Ramos (cell line): Measurements from ENCODE around the gene TDRD9.

Experiments
- in situ Hi-C: fragments of 300-500 bp; cut with MboI; formaldehyde crosslinking; loops from one replicate; pipeline ENCODE4 v1.14.3; 2022; ENCODE audit warnings: low sequenced_read_pairs; ENCODE audit not compliant: unreplicated experiment

The TDRD9 gene

DNA sequence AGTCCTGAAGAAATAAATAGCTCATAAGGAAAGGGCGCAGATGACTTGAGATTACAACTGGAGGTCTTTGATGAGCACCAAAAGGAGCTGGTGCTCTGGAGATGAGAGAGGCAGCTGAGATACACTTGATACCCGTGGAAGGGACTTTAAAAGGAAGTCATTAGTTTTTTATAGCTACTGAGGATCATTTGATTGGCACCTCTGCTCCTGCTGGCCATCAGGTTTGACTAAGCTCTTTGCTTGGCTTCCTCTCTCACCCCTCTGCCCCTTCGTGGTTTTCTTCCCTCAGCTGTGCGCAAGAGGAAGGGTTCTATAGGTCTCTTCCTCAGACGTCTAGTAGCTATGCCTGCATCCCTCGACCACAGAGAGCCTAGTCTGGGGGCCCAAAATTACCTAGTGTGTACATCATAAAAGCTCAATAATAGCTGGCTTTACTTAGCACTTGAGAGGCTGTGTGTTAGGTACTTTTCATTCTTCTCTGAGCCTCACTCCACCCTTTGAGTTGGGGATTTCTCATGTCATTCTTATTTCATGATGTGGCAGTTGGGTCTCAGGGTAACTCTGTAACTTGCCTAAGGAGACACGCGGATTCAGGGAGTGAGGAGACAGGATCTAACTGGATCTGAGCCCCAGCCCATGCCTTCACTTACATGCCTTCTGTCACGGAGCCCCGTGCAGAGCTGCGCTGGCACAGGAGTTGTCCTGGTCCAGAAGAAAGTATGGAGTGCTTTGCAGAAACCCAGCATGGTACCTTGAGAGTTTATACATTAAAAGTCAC lies 88.8 kb downstream of the TDRD9 start:
- in situ Hi-C loops = no loop called here

GRCh38 chr14:104019029-104019428 lies 90.8 kb downstream of the TDRD9 start:
- in situ Hi-C loops = no loop called here

- in situ Hi-C loops = no loop called here
Observed at GRCh38 chr14:104019806-104020205, 91.5 kb downstream of the TDRD9 start.

DNA sequence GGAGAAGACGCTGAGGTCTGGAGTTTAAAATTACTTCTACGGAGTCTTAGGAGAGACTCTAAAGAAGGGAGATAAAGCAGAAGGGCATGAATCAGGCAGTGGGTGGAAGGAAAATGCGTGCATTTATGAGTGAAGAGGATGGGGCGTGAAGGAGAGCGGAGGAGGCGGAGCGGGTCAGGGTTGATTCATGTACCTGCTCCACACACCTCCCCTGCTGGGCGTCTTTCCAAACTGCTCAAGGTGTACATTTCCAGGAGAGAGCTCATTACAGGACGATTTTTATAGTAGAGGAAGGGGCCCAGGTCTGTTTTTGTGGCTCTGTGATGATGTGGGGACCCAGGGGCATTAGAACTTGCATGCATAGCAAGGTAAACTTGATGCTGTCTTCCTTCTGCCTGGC lies 92.2 kb downstream of the TDRD9 start:
- in situ Hi-C loops = no loop called here

- in situ Hi-C loops = no loop called here
Observed at GRCh38 chr14:104023325-104024055, 95.2 kb downstream of the TDRD9 start.

DNA sequence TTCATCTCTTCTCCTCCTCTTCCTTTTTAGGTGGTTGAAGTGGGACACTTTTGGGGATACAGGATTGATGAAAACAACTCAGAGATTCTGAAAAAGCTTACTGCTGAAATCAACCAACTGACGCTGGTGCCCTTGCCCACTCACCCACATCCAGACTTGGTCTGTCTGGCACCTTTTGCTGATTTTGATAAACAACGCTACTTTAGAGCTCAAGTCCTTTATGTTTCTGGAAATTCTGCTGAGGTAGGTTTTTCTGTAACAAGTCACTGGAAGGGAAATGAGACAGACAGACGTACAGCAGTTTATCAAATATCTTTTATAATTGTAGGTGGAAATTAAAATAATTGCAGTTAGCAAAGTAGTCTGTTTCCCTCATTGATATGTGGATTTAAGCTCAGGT lies 97.3 kb downstream of the TDRD9 start:
- in situ Hi-C loops = no loop called here

- in situ Hi-C loops = no loop called here
Observed at GRCh38 chr14:104026024-104026423, 97.8 kb downstream of the TDRD9 start.

GRCh38 chr14:104030958-104031357 lies 102.7 kb downstream of the TDRD9 start:
- in situ Hi-C loops = no loop called here

DNA sequence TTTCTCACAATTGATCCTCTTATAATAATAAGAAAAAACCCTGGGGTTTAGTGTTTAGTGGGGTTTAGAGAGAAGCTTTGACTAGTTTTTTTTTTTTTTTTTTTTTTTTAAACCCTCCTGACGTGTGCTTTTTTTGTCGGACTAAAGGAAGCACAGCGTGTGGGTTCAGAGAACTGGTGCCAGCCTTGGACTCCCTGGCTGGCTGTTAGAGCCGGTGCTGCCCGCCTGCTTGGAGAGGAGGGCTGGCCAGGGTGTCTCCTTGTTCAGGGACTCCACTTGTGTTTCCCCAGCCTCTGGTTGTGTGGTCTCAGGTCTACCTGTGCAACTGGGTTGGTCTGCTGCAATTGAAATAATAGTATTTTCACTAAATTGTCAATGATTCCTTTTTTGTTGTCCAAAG lies 103.1 kb downstream of the TDRD9 start:
- in situ Hi-C loops = no loop called here

DNA sequence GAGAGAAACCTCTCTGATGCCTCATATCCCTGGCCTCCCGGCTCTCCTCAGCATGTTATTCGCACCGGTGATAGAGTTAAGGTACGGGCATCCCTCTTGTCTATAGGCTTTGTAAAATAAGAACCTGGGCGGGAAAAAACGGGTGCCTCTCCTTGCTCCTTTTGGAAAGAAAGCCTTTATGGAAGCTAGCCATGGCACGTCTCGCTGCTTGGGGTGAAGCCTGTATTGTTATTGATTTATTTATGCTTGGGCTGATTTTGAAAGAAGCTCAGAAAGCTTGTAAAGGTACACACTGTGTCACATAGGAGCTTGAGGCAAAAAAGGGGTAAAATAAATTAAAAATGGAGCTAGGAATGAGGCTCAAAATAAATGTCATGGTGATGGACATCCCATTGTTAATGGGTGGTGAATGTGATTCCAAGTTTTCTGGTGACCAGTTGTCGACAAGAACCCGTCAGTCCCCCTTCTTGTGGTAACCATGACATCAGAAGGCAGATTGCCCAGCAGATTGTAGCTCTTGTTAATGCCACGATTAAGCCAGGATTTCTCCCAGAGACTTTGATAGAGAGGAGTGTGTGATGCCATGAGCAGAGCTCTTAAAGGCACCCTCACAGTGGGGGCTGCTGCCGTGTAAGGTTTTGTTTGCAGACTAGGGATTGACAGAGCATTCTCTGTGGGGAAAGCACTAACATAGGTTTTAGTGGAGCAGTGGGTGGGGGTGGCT lies 106.9 kb downstream of the TDRD9 start:
- in situ Hi-C loops = no loop called here

DNA sequence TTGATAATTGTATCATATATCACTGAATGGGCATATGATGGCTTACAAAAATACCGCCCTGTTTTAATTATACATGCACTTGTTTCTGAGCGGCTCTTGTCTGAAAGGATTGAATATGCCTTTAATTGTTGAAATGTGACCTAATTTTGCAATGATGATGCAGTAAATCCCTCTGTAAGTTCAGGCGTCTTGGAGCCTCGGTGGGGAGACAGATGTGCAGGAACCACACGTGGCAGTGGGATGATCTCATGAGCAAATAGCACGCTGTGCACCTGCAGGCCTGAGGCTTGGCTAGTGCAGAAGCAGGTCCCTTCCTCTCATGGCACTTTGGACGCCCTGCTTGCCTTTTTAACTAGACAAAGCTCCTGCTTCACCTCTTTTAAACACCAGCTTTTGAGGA lies 108.0 kb downstream of the TDRD9 start:
- in situ Hi-C loops = no loop called here

- in situ Hi-C loops = no loop called here
Observed at GRCh38 chr14:104037074-104037473, 108.8 kb downstream of the TDRD9 start.

GRCh38 chr14:104037903-104038302 lies 109.6 kb downstream of the TDRD9 start:
- in situ Hi-C loops = no loop called here

DNA sequence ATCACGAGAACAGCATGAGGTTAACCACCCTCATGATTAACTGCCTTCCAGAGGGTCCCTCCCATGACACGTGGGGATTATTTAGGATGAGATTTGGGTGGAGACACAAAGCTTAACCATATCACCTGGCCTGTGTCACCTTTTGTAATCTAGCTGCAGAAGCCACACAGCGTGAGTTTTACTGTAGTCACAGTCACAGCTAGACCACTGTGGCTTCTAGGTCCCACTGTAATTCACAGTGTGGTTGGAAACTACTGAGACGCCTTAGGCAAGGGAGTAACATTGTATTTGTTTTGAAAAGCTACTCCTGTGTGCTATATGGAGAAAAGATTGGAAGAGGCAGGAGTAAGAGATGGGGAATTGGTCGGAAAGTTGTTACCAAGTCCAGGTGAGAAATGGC lies 111.0 kb downstream of the TDRD9 start:
- in situ Hi-C loops = no loop called here

DNA sequence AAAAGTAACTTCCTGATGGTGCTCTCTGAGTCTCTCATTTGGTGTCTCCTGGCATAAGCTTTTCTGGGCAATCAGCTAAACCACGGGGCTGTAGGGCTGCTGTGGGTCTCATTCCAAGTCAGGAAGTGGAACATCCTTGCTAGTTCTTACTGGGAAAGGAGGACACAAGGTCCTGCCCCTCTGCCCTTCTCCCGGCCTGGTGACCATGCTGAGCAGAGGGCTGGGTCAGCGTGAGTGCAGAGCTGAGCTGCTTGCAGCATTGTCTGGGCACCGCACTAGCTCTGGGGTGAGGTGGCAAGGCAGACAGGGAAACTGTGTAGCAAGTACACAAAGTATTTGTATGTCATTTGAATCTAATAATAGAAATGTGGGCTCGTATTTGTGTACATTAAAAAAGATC lies 112.3 kb downstream of the TDRD9 start:
- in situ Hi-C loops = no loop called here

DNA sequence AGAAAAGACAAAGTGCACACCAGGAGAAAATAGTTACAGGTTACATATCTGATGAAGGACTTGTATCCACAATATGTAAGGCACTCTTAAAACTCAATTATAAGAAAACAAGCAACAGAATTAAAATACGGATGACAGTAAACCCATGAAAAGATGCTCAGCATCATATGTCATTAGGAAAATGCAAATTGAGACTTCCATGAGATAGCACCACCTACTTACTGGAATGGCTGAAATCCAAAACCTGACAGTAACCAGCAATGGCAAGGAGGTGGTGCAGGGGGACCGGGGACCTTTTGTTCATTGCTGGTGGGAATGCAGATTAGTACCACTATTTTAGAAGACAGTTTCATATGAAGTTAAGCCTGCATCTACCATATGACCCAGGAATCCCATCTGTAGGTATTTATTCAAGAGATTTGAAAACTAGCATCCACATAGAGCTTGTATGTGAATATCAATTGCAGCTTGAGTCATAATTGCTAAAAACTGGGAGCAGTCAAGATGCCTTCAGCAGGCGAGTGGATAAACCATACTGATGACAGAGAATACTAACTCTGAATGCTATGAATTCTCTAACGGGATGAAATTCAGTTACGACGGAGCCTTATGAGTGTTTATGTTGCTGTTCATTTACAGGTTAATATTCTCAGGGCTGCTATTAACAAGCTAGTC lies 113.3 kb downstream of the TDRD9 start:
- in situ Hi-C loops = no loop called here

DNA sequence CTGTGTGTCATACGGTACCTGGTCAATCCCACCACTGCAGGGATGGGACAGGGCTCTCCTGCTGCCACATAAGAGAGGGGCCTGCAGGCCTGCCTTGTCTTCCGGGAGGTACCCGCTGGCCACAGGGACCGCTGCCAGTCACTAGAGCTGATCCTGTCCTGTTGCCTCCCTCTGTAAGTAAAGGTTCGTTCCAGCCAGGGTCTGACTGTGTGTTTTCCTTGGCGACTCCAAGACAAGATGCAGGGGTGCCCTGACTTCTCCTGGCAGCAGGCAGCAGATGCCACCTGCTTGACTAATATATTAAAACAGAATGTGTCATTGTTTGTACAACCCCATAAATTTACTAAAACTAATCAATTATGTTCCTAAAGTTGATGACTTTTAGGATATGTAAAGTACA lies 115.8 kb downstream of the TDRD9 start:
- in situ Hi-C loops = no loop called here

DNA sequence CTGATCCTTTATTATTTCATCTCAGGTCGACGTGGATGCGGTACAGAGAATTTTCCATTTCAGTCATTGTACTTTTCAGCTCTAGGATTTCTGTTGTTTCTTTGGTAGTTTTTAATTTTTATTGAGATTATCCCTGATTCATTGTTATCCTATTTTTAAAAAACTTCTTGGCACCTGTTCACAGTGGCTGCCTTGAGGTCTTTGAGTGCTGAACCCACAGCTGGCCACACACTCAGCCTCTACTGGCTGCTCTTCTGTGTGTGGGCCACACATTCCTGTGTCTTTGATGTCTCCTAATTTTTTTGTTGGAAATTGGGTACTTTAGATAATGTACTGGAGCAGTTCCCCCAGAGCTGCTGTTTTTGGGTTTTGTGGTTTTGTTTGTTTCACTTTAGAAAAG lies 119.5 kb downstream of the TDRD9 start:
- in situ Hi-C loops = no loop called here

- in situ Hi-C loops = no loop called here
Observed at GRCh38 chr14:104048758-104049507, 120.7 kb downstream of the TDRD9 start.
